Ascending aorta (tissue), 2 donors: ENCODE measurements around the gene CDV3. TPM values are rescaled to one million over a fixed set of nuclear protein-coding genes. Genes with fewer than 3 reads are reported as not detected.

Source experiments
- DNase-seq, 2 donors: peaks; one replicate each; pipeline ENCODE4 v3.0.0-alpha.2; 2019; ENCODE audit warnings: low spot score in 2 of 2
- H3K27ac ChIP-seq, 2 donors: fragments of 200-600 bp; sonication (generic); one replicate each; pipeline ENCODE4 v1.5.1; 2016 to 2017; ENCODE audit warnings: mild to moderate bottlenecking in 1 of 2
- H3K27me3 ChIP-seq: fragments of 200-600 bp; sonication (generic); one replicate; pipeline ENCODE4 v1.5.1; 2017
- H3K36me3 ChIP-seq, 2 donors: fragments of 200-600 bp; sonication (generic); one replicate each; pipeline ENCODE4 v1.5.1; 2016
- H3K4me1 ChIP-seq, 2 donors: fragments of 200-600 bp; sonication (generic); one replicate each; pipeline ENCODE4 v1.5.1; 2016 to 2017; ENCODE audit warnings: mild to moderate bottlenecking in 1 of 2
- H3K4me3 ChIP-seq, 2 donors: fragments of 200-600 bp; sonication (generic); one replicate each; pipeline ENCODE4 v1.5.1; 2016 to 2017; ENCODE audit warnings: mild to moderate bottlenecking in 1 of 2
- H3K9me3 ChIP-seq, 2 donors: fragments of 200-600 bp; sonication (generic); one replicate each; pipeline ENCODE4 v1.5.1; 2016
- CTCF ChIP-seq, 3 experiments: fragments of 200-600 bp in 2 of 3; fragments of 450-650 bp in 1 of 3; sonication (generic) in 2 of 3; IDR thresholded peaks; one replicate each; pipeline ENCODE4 v1.5.1; 2016 to 2019; ENCODE audit warnings: antibody characterized with exemption in 3 of 3, mild to moderate bottlenecking in 1 of 3, moderate library complexity in 1 of 3
- intact Hi-C: fragments of 100-400 bp; cut with DNase I; formaldehyde crosslinking; loops from one replicate; pipeline ENCODE4 v1.15.1; 2023
- total RNA-seq: library from RNA; depleted of rRNA; stranded (reverse); fragments of >200 nt; gene quantifications from one replicate; pipeline ENCODE4 v1.1.0, GENCODE V29; 2016

CDV3 gene
- total RNA-seq, 1 donor from 2014 or later = 24.6 TPM

- Histone ChIP-seq H3K36me3 (peaks cover 28 to 66% of the 10 kb centered on the region in 2 donors), H3K9me3 (no peaks in the 10 kb centered on the region), H3K27ac (no peak overlapping the region), H3K27me3 (no peaks in the 10 kb centered on the region), H3K4me3 (peak overlapping the region in 1 of 2 donors; percentile 21), H3K4me1 (peaks cover 18 to 38% of the 10 kb centered on the region in 2 donors)
- TF ChIP-seq CTCF (IDR thresholded peaks at IDR 0.05) = peak in 2 of 3 experiments; percentile 29 to 48
- no peak for DNase-seq
- intact Hi-C loops = loop anchor here (5.0 to 10.0 kb wide), 5 partner anchors 71 to 1164 kb away; partner anchors contain the start of gene DNAJC13
Measured at GRCh38 chr3:133578548-133579191, 5.2 kb downstream of the CDV3 start.

DNA sequence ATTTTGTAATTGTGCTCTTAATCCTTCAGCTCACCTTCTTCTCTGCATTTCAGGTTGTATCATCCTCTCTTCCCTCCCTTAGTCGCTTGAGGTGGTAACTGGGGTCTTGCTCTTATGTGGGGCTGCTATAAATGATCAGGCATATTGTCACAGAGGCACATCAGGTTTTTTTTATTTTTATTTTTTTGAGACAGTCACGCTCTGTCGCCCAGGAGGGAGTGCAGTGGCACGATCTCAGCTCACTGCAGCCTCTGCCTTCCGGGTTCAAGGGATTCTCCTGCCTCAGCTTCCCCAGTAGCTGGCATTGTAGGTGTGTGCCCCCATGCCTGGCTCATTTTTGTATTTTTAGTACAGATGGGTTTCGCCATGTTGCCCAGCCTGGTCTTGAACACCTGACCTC lies 9.9 kb downstream of the CDV3 start:
- peaks cover 69 to 86% of the 10 kb centered on the region in 2 donors for H3K36me3 ChIP-seq
- no peaks in the 10 kb centered on the region for H3K27me3 ChIP-seq
- H3K27ac ChIP-seq = no peak overlapping the region
- TF ChIP-seq CTCF (IDR thresholded peaks at IDR 0.05) = no peak
- no peaks in the 10 kb centered on the region for H3K9me3 ChIP-seq
- peaks cover 0 to 8% of the 10 kb centered on the region in 2 donors for H3K4me1 ChIP-seq
- no peak overlapping the region for H3K4me3 ChIP-seq
- intact Hi-C loops = no loop called here
- no peak for DNase-seq

DNA sequence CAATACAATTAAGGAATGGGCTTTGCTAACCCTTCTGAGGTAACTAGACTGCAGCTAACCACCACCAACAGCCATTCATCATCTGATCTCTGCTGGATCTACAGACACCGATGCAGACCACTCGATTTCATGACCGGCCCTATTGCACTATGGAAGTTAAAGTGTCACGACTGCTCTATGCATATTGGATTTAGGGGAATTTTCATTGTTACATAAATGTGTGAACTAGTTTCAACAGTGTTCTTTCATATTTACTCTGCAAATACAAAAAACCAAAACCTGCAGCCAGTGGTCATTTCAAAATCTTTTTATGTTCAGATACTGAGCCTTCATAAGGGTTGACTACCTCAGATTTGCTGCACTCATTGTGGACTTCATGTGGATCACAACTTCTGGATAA lies 14.5 kb downstream of the CDV3 start:
- H3K36me3 ChIP-seq = peaks cover 50 to 66% of the 10 kb centered on the region in 2 donors
- no peaks in the 10 kb centered on the region for H3K4me1 ChIP-seq
- TF ChIP-seq CTCF (IDR thresholded peaks at IDR 0.05) = no peak
- DNase-seq = no peak
- H3K9me3 ChIP-seq = no peaks in the 10 kb centered on the region
- H3K27ac ChIP-seq = no peak overlapping the region
- H3K4me3 ChIP-seq = no peak overlapping the region
- intact Hi-C loops = no loop called here
- no peaks in the 10 kb centered on the region for H3K27me3 ChIP-seq

- H3K27ac ChIP-seq = no peak overlapping the region
- no peaks in the 10 kb centered on the region for H3K9me3 ChIP-seq
- no peaks in the 10 kb centered on the region for H3K4me1 ChIP-seq
- DNase-seq = no peak
- no peak overlapping the region for H3K4me3 ChIP-seq
- intact Hi-C loops = no loop called here
- no peaks in the 10 kb centered on the region for H3K27me3 ChIP-seq
- TF ChIP-seq CTCF (IDR thresholded peaks at IDR 0.05) = no peak
- peaks cover 43 to 57% of the 10 kb centered on the region in 2 donors for H3K36me3 ChIP-seq
Measured at GRCh38 chr3:133588784-133589465, 15.4 kb downstream of the CDV3 start.

DNA sequence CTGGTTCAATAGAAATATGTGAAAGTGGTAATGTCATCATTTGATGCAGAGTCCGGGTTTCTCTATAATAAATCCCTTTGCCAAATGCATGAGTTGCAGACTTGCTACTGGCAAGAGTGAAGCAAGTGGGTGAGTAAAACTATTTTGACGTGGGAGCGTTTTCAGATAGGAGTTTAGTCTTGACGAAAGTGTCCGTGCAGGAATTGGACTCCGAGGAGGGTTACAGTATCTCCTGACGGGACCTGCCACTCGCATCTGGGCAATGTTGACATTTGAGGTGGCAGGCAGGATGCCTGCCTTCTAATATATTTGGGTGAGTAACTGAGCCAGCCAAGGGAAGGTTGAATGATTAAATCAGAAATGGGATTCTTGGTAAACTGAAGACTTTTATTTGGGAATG lies 16.0 kb downstream of the CDV3 start:
- Histone ChIP-seq H3K9me3 (no peaks in the 10 kb centered on the region), H3K4me1 (no peaks in the 10 kb centered on the region), H3K36me3 (peaks cover 37 to 51% of the 10 kb centered on the region in 2 donors), H3K27ac (no peak overlapping the region), H3K4me3 (no peak overlapping the region), H3K27me3 (no peaks in the 10 kb centered on the region)
- intact Hi-C loops = no loop called here
- no peak for DNase-seq
- no peak for TF ChIP-seq CTCF (IDR thresholded peaks at IDR 0.05)
